Uterus (tissue), 2 donors: Measurements from ENCODE around the gene EP400.

ENCODE experiments used
- POLR2A ChIP-seq, 2 donors: fragments of 450-650 bp; IDR thresholded peaks; one replicate each; pipeline ENCODE4 v1.6.1; 2016; ENCODE audit warnings: antibody characterized with exemption in 2 of 2, mild to moderate bottlenecking in 1 of 2, moderate library complexity in 1 of 2
- TF ChIP-seq, protein P1 (sequence below), 4 experiments: fragments of 200-600 bp in 2 of 4; fragments of 450-650 bp in 2 of 4; sonication (generic) in 2 of 4; IDR thresholded peaks; one replicate each; pipeline ENCODE4 v1.5.1; 2016 to 2019; ENCODE audit warnings: antibody characterized with exemption in 4 of 4, mild to moderate bottlenecking in 2 of 4, moderate library complexity in 1 of 4

DNA sequence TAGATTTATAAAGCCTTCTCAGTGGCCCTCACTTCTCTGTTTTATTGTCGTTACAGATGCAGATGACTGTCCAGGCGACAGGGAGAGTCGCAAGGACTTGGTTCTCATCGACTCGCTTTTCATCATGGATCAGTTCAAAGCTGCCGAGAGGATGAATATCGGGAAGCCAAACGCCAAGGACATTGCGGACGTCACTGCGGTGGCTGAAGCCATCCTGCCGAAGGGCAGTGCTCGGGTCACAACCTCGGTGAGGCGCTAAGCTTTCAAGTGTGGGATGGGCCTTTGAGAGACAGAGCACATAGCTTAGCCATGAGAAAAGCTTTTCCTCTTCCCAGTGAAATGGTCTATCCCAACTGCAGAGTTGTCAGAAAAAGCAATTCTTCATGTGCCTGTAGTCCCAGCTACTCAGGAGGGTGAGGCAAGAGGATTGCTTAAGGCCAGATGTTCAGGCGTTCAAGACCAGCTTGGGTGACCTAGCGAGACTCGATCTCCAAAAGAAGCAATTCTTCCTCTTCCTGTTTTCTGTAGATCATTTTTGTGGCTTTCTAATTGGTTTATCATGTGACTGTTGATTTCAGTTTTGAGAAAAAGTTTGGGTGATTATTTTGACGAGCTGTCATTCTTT, 56.4 kb downstream of the EP400 start:
- TF ChIP-seq, protein P1, sequence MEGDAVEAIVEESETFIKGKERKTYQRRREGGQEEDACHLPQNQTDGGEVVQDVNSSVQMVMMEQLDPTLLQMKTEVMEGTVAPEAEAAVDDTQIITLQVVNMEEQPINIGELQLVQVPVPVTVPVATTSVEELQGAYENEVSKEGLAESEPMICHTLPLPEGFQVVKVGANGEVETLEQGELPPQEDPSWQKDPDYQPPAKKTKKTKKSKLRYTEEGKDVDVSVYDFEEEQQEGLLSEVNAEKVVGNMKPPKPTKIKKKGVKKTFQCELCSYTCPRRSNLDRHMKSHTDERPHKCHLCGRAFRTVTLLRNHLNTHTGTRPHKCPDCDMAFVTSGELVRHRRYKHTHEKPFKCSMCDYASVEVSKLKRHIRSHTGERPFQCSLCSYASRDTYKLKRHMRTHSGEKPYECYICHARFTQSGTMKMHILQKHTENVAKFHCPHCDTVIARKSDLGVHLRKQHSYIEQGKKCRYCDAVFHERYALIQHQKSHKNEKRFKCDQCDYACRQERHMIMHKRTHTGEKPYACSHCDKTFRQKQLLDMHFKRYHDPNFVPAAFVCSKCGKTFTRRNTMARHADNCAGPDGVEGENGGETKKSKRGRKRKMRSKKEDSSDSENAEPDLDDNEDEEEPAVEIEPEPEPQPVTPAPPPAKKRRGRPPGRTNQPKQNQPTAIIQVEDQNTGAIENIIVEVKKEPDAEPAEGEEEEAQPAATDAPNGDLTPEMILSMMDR (IDR thresholded peaks at IDR 0.05), result no peak
- TF ChIP-seq POLR2A (IDR thresholded peaks at IDR 0.05), result no peak
